NCI-H510A (cell line): ENCODE data around the gene UBE2D3.

Experiments
- DNase-seq: peaks from one replicate; lab custom pipeline; 2025; lab: John Stamatoyannopoulos, UW

The UBE2D3 gene

DNA sequence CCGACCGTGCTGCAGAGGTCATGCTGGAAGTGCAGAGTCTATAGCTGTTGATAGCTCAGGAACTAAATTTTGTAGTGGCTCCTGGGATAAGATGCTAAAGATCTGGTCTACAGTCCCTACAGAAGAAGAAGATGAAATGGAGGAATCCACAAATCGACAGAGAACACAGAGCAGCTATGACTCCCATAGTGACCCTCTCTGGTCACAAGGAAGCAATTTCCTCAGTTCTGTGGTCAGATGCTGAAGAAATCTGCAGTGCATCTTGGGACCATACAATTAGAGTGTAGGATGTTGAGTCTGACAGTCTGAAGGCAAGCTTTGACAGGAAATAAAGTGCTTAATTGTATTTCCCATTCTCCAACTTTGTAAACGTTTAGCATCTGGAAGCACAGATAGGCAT is 75.4 kb downstream of the UBE2D3 start:
- DNase-seq: no peak
